Skeletal muscle tissue (tissue), 4 donors: ENCODE measurements around the gene CDH4. TPM values are rescaled to one million over a fixed set of nuclear protein-coding genes. Genes with fewer than 3 reads are reported as not detected.

ENCODE experiments used
- H3K27ac ChIP-seq: one replicate; pipeline ENCODE4 v1.7.0; 2013; ENCODE audit warnings: mild to moderate bottlenecking, low read depth, low read length, inconsistent platforms
- H3K27me3 ChIP-seq, 3 donors: one replicate each; pipeline ENCODE4 v1.7.0; 2013; ENCODE audit warnings: low read length in 3 of 3; ENCODE audit not compliant: control insufficient read depth in 3 of 3, insufficient read depth in 3 of 3
- H3K36me3 ChIP-seq, 3 donors: one replicate each; pipeline ENCODE4 v1.7.0; 2013; ENCODE audit warnings: low read length in 3 of 3; ENCODE audit not compliant: control insufficient read depth in 3 of 3, insufficient read depth in 3 of 3
- H3K4me1 ChIP-seq, 3 donors: one replicate each; pipeline ENCODE4 v1.7.0; 2013; ENCODE audit warnings: low read length in 3 of 3, mild to moderate bottlenecking in 3 of 3; ENCODE audit not compliant: control insufficient read depth in 3 of 3, insufficient read depth in 3 of 3
- H3K4me3 ChIP-seq, 3 donors: one replicate each; pipeline ENCODE4 v1.7.0; 2013; ENCODE audit warnings: low read length in 3 of 3
- H3K9ac ChIP-seq, 3 donors: one replicate each; pipeline ENCODE4 v1.7.0; 2013; ENCODE audit warnings: low read length in 3 of 3, mild to moderate bottlenecking in 3 of 3, moderate library complexity in 2 of 3, low read depth in 1 of 3
- H3K9me3 ChIP-seq, 3 donors: one replicate each; pipeline ENCODE4 v1.7.0; 2013; ENCODE audit warnings: low read length in 3 of 3; ENCODE audit not compliant: control insufficient read depth in 3 of 3
- total RNA-seq: library from RNA; depleted of rRNA; stranded (reverse); fragments of >200 nt; gene quantifications from one replicate; pipeline ENCODE4 v1.2.3, GENCODE V29; 2014
- donor health status: Osteomylitis.

CDH4 gene
- total RNA-seq, 1 donor from 2014 or later: 0.52 TPM

GRCh38 chr20:61480158-61480825 is 228.2 kb downstream of the CDH4 start:
- Histone ChIP-seq H3K9ac (no peak overlapping the region), H3K27me3 (peaks cover 0 to 11% (median 0%) of the 10 kb centered on the region in 3 donors), H3K36me3 (no peaks in the 10 kb centered on the region), H3K4me3 (no peak overlapping the region), H3K9me3 (peaks cover 0 to 6% (median 0%) of the 10 kb centered on the region in 3 donors), H3K4me1 (no peaks in the 10 kb centered on the region), H3K27ac (no peak overlapping the region)

GRCh38 chr20:61482056-61482887 is 230.2 kb downstream of the CDH4 start:
- peaks cover 0 to 9% (median 6%) of the 10 kb centered on the region in 3 donors for H3K27me3 ChIP-seq
- no peak overlapping the region for H3K27ac ChIP-seq

GRCh38 chr20:61482901-61483300 is 230.8 kb downstream of the CDH4 start:
- Histone ChIP-seq H3K9ac (no peak overlapping the region), H3K36me3 (no peaks in the 10 kb centered on the region), H3K9me3 (peaks cover 0 to 6% (median 0%) of the 10 kb centered on the region in 3 donors), H3K27ac (no peak overlapping the region), H3K4me1 (no peaks in the 10 kb centered on the region), H3K4me3 (no peak overlapping the region), H3K27me3 (peaks cover 3 to 6% (median 6%) of the 10 kb centered on the region in 3 donors)

More at GRCh38 chr20:61482056-61482887, 230.2 kb downstream of the CDH4 start:
- Histone ChIP-seq H3K9me3 (peaks cover 0 to 6% (median 0%) of the 10 kb centered on the region in 3 donors), H3K4me1 (no peaks in the 10 kb centered on the region), H3K36me3 (no peaks in the 10 kb centered on the region), H3K4me3 (no peak overlapping the region), H3K9ac (no peak overlapping the region)

- H3K27ac ChIP-seq: no peak overlapping the region
- peaks cover 3 to 6% (median 3%) of the 10 kb centered on the region in 3 donors for H3K27me3 ChIP-seq
- peaks cover 0 to under 1% (median 0%) of the 10 kb centered on the region in 3 donors for H3K9me3 ChIP-seq
- H3K36me3 ChIP-seq: no peaks in the 10 kb centered on the region
- no peaks in the 10 kb centered on the region for H3K4me1 ChIP-seq
- no peak overlapping the region for H3K9ac ChIP-seq
- H3K4me3 ChIP-seq: no peak overlapping the region
These were observed 231.4 kb downstream of the CDH4 start for GRCh38 chr20:61483336-61484067.

- Histone ChIP-seq H3K4me3 (no peak overlapping the region), H3K9me3 (no peaks in the 10 kb centered on the region), H3K36me3 (no peaks in the 10 kb centered on the region), H3K27me3 (peaks cover 3 to 6% (median 3%) of the 10 kb centered on the region in 3 donors), H3K27ac (no peak overlapping the region), H3K4me1 (no peaks in the 10 kb centered on the region), H3K9ac (no peak overlapping the region)
These were observed 234.1 kb downstream of the CDH4 start for GRCh38 chr20:61486198-61486597.

- Histone ChIP-seq H3K36me3 (no peaks in the 10 kb centered on the region), H3K27ac (no peak overlapping the region), H3K9ac (no peak overlapping the region), H3K9me3 (peaks cover 0 to 3% (median 0%) of the 10 kb centered on the region in 3 donors), H3K27me3 (peaks cover 3 to 6% (median 3%) of the 10 kb centered on the region in 3 donors), H3K4me1 (no peaks in the 10 kb centered on the region), H3K4me3 (no peak overlapping the region)
These were observed 235.4 kb downstream of the CDH4 start for GRCh38 chr20:61487346-61487996.

GRCh38 chr20:61487997-61488371 is 235.9 kb downstream of the CDH4 start:
- Histone ChIP-seq H3K4me3 (no peak overlapping the region), H3K36me3 (no peaks in the 10 kb centered on the region), H3K27ac (no peak overlapping the region), H3K27me3 (peaks cover 3 to 6% (median 3%) of the 10 kb centered on the region in 3 donors), H3K9me3 (peaks cover 0 to 3% (median 0%) of the 10 kb centered on the region in 3 donors), H3K4me1 (no peaks in the 10 kb centered on the region), H3K9ac (no peak overlapping the region)

GRCh38 chr20:61490721-61491120 is 238.7 kb downstream of the CDH4 start:
- Histone ChIP-seq H3K27ac (no peak overlapping the region), H3K4me1 (no peaks in the 10 kb centered on the region), H3K36me3 (no peaks in the 10 kb centered on the region), H3K9me3 (peaks cover 0 to 3% (median 0%) of the 10 kb centered on the region in 3 donors), H3K27me3 (peaks cover 0 to 3% (median 2%) of the 10 kb centered on the region in 3 donors), H3K4me3 (no peak overlapping the region), H3K9ac (no peak overlapping the region)

GRCh38 chr20:61492065-61492464 is 240.0 kb downstream of the CDH4 start:
- H3K9ac ChIP-seq: no peak overlapping the region
- H3K27ac ChIP-seq: no peak overlapping the region
- peaks cover 0 to 3% (median 0%) of the 10 kb centered on the region in 3 donors for H3K9me3 ChIP-seq
- H3K4me1 ChIP-seq: no peaks in the 10 kb centered on the region
- H3K4me3 ChIP-seq: no peak overlapping the region
- no peaks in the 10 kb centered on the region for H3K36me3 ChIP-seq
- peaks cover 0 to 3% (median 0%) of the 10 kb centered on the region in 3 donors for H3K27me3 ChIP-seq
